Amniotic stem cell (primary cell): ENCODE data around the gene FAM240A.
"Not testable (repeated sequence)": the region's sequence is repeated elsewhere in the genome, so short reads cannot be mapped to it uniquely, and the experiment has no call there.

Experiments used
- DNase-seq: peaks from one replicate; lab custom pipeline; 2025; lab: John Stamatoyannopoulos, UW

Gene FAM240A

DNA sequence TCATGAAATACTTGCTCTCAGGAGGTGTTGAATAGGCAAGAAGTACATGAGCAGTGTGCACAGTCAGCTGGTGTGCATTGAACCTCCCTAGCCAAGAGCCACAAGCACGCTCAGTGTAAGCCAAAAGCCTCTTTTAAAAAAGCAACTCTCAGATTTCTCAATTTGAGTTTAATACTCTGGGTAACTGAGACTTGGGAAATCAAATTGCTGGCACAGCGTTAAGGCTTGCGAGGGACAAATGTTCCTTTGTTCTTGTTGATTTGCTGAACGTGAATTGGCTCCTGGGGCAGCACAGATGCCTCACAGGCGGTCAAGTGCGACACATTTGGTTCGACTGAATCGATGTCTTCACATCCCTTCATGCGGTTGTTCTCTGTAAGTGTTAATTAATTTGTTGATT, at the start of gene FAM240A:
Gene FAM240A, plus strand, starts transcription at position 202 of the 400 bp plus-strand sequence. Its CDS starts 159 bp downstream, at position 361.
- DNase-seq: no peak

DNA sequence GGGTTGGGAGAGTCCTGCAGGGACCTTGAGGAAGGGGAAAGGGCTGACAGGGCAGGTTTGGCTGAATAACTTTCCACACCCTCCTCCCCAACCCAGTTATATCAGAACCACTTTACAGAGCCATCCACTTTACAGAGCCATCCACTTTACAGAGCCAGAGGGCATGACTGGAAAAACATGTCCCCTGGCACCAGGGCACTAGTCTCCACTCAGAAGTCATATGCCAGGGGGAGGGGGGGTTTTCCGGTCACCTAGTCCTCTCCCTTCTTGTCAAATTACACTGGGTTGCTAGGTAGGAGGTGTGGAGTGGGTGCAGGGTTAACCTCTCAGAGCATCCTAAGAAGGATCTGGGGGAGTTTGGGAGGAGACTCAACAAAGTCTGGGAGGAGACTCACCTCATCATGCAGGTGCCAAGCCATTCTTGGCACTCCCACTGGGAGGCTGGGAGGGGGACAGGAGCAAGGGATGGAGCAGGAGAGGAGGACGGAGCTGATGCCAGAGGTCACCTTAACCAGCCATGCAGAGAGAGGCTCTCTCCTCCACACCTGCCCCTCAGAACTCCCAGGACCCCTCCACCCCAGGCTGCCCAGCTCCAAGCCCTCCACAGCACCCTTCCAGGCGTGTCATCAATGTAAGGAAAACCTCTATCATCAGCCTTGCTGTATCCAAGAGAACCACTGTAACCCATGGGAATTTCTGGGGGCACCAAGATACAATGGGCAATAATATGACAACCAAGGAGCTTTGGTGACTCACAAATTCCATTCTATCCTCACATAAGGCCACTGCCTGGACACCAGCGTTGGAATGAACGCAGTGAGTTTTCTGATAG, 47.9 kb upstream of the FAM240A start:
- DNase-seq: no peak

DNA sequence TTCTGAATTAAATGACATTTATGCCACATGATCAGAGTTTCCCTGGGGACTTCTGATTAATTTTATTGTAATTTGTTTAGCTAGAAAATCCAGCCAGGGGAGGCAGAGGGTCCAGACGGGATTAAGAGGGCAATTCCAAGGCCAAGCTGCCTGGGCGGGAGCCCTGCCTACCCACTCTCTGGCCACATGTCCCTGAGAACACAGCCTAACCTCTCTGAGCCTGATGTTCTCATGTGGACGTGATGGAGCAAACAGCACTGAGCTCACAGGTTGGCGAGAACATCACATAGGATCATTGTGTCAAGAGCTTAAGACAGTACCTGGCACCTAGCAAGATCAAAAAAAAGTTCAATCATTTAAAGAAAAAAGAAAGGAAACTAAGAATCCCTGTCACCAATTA, 47.2 kb upstream of the FAM240A start:
- DNase-seq: no peak

DNA sequence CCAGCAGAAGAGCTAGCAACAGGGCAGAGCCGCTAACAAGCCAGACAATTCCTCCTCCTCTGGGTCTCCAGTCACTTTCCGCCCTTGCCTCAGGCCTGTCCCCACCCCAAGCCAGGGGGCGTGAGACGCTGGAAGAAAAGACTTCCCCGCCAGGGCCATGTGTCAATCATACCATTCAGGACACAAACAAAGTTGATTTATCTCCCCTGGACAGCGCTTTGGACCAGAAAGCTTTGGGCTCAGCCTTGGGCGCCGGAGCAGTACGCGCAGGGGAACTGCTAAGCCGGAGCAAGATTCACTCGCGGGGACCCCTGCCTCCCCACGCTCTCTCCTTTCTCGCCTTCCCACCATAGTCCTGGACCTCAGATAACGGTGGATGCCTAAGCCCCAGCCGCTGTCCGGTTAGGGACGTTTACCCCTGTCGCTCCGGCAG, 46.7 kb upstream of the FAM240A start:
- no peak for DNase-seq

DNA sequence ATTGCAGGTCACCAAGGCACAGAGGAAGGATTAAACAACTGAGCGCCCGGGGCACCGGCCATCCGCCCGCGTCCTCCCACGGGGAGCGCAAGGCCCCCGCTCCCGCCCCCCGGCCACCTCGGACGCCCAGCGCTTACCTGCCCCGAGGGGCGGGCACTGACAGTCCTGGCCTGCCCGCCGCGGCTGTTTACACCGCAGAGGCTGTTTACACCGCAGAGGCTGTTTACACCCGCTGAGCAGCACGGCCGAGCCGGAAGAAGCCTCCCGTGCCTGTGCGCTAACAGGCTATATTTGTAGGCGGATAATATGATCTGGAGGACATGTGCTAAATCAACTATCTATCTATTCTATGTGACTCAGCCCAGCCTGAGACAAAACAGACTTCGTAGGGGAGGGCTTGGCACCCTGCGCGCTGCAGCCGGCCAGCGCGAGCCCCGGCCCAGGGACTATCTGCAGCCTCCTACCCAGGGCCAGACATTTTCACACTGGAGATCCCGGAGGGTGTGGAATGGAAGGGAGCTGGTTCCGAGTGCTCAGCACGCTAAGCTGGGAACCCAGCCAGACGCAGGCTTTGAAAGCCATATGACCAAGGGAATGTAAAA, 46.2 kb upstream of the FAM240A start, which contains the start of gene LRRC2:
Gene LRRC2, minus strand, starts transcription at position 263 of the 602 bp plus-strand sequence. CDS start 14,711 bp downstream, outside the sequence.
- no peak for DNase-seq

DNA sequence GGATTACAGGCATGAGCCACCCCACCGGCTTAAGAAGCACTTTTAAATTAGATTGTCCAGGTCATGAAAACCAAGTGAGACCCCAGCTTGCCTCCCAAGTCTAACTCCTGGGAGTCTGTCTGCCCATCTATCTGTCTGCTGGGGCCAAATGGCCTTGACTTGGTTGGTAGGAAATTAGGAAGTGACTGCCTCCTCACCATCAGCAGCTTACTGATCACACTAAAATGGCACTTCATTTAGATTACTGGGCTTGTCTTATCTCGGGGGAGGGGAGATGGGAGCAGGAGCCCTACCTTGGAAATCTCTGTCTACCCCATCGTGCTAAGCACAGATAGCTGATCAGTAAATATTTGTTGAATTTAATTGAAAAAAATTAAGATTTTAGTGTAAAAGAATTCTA, 40.6 kb upstream of the FAM240A start:
- no peak for DNase-seq

DNA sequence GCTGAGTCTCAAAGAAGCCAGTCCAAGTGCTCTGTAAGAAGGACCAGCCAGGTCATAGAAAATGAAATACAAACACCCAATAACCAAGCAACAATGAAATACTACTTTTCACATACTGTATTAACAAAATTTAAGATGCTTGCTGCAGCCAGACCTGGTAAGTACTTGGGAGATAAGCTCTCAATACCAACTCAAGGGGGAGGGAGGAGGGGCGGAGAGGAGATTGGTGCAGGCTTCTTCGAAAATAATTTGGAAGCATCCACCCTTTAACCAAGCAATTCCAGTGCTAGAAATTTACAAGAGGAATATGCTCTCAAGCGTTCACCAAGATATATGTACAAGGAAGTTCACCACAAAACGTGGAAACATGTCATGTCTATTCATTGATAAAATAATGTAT, 38.6 kb upstream of the FAM240A start:
- DNase-seq: no peak

DNA sequence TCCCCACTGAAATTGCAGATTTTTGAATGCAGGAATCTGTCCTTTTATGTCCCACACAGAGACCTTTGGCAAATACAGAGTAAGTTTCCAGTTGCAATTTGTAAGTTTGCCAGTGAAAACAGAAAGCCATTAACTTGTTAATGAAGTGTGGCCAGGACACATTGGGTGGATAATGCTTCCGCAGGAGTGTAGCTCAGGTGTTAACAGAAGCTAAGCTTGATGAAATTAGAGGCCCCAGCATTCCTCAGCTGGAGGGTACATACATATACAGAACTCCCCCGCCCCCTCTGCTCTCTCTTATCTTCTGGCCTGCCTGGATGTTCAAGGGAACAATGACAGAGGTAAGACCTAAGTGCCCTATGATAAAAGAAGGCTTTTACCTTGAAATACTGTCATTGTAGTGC, 38.1 kb upstream of the FAM240A start:
- DNase-seq: no peak

DNA sequence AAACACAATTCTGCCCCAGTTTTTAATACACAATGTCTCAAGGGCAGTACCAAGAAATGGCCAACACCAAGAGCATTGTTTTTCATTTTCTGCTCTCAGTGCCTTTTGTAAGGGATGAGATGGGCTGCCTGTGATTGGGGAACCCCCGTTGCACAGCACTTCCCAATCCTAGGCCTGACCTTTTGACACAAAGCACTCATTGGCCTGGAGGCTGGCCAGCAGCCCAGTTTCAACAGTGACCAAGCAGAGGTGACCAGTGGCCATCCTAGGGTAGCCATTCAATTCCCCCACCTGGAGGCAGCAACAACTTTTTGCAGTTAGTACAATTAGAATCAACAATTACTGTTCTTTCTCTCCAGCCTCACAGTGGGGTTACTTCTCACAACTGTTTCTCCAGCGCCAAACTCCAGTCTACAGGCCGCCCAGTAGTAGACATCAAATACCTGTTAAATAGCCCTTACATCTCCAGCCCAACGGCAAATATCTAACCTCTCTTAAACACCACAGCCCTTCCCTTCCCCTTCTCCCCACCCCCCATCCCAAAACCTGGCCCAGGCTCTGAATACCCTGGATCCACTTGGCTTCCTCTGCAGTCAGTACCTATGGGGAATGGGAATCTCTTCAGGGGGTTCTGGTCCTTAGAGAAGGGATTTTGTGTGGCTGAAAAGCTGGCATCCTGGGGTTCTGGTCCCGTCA, 37.3 kb upstream of the FAM240A start:
- DNase-seq: no peak

DNA sequence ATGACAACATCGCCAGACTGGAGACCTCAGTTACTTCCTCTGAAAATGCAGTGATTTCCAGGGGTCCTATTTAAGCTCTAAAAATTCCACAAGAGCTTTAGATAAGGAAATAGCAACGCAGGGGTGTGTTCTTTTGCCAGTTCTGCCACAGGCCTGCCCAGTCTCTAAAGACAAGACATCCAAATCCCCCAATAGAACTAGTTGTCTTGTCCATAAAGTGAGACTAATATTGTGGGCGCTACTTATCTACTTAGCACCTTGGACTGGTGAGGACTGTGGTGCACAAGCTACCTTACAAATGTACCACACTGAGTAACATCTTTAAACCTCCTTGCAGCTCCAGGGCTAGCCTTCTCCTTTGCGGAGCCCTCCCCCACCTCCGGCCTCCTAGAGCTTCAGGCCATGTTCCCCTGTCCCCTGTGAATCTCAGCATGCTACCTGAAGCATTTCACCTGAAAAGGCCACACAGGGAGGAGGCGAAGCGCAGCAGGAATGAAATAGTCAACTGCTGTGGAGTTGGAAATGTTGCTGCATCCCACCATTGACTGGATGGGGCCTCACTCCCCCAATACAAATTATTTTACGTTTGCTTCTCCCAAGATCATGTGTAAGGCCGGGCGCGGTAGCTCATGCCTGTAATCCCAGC, 36.6 kb upstream of the FAM240A start:
- DNase-seq: no peak

DNA sequence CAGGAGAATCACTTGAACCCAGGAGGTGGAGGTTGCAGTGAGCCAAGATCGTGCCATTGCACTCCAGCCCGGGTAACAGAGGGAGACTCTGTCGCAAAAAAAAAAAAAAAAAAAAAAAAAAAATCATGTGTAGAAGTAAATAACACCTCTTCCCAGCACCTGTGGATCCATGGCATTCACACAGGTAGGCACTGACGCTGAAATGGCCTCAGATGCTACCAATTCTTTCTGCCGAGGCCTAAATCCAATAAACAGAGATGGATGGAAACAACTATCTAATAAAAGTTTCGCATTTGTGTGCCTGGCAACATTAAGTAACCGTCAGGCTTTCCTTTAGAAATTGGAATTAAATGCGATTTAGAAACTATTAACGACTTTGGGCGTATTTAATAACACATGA, 35.9 kb upstream of the FAM240A start:
- no peak for DNase-seq

DNA sequence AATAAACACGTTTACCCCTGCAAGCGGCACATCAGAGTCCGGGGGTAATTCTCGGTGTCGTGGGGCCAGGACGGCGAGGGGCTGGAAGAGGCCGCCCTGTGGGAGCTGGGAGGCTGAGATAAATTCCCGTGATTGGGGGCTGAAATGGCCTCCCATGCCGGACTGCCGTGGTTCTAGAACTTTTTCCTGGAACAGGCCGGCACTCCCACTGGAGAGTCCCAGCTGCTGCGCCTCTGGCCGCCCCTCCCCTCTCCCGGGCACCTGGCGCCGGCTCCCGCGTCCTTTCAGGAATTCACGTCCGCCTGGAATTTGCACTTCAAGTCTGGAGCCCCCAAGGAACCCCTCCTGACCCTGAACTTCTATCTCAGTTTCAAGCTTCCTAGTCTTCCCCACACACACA, 35.4 kb upstream of the FAM240A start:
- no peak for DNase-seq

DNA sequence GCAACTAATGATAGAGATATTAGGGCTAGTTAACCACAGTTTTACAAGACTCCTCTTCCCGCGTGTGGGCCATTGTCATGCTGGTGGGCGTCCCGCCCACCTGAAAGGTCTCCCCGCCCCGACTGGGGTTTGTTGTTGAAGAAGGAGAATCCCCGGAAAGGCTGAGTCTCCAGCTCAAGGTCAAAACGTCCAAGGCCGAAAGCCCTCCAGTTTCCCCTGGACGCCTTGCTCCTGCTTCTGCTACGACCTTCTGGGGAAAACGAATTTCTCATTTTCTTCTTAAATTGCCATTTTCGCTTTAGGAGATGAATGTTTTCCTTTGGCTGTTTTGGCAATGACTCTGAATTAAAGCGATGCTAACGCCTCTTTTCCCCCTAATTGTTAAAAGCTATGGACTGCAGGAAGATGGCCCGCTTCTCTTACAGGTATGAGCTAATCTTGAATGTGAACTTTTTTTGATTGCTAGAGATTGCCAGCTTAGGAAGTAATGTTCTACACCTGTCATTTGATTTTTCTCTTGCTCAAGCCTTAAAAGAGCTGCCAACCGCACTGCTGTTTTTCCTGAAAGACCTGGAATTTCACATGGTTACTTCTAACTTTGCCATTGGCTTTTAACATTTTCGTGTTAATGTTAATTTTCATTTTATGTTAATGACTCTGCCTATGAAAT, 34.6 kb upstream of the FAM240A start:
- not testable (repeated sequence) for DNase-seq

DNA sequence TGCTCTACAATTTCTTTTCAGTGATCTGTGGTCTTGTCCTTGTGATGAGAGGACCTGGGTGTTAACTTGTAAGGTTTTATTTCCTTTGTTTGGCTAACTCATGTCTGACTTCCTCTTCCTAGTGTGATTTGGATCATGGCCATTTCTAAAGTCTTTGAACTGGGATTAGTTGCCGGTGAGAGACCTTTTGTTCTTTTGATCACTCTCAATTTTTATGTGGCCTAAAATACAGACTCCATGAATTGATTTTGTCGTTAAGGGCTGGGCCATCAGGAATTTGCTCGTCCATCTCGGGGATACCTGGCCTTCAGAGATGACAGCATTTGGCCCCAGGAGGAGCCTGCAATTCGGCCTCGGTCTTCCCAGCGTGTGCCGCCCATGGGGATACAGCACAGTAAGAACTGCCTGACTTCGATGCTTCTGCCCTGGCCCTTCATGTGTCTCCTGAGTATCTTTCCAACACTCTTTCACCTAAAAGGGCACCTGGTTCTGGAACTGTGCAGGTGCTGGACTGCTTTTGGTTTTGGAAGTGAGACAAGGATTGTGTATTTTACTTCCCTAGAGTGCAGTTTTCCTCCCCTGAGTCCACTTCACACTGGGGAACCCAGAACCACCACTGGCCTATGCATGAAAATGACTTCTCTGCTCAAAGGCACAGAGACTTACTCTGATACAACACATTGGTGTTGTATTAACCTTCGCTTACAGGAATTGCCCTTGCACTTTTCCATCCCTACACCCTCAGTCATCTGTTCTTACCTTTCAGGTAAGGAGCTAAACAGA, 33.2 kb upstream of the FAM240A start:
- no peak for DNase-seq

DNA sequence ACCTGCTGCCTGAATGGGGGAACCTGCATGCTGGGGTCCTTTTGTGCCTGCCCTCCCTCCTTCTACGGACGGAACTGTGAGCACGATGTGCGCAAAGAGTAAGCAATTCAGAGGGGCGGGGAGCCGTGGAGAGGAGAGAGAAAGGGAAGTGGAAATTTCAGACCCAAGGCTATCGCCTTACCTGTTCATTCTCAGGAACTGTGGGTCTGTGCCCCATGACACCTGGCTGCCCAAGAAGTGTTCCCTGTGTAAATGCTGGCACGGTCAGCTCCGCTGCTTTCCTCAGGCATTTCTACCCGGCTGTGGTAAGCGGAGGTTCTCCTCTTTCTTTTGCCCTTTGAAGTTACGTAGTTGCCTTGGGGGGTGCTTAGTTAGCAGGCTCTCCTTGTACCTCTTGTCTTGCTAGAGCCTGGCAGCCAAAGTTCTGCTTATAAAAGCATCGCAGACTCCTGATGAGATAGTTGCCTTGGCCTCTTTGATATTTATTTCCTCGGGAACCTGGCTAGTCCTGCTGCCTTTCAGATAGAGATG, 32.5 kb upstream of the FAM240A start:
- no peak for DNase-seq

DNA sequence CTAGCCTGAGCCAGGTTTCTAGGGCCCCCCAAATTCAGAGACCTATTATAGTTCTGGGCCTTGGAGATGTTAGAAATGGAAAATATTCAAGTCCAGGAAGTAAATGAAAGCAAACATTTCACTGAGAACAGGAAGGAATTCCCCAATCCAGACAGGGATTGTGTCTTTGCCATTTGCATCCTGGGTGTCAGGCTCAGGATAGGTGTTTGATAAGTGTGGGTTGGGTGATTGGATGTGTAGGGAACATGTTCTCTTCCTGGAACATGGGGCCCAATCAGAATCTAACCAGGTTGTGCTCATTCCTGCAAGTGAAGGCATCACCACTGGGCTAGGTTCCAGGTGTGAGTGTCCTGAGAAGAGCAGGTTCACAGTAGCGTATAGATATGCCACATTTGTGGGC, 31.6 kb upstream of the FAM240A start:
- no peak for DNase-seq

DNA sequence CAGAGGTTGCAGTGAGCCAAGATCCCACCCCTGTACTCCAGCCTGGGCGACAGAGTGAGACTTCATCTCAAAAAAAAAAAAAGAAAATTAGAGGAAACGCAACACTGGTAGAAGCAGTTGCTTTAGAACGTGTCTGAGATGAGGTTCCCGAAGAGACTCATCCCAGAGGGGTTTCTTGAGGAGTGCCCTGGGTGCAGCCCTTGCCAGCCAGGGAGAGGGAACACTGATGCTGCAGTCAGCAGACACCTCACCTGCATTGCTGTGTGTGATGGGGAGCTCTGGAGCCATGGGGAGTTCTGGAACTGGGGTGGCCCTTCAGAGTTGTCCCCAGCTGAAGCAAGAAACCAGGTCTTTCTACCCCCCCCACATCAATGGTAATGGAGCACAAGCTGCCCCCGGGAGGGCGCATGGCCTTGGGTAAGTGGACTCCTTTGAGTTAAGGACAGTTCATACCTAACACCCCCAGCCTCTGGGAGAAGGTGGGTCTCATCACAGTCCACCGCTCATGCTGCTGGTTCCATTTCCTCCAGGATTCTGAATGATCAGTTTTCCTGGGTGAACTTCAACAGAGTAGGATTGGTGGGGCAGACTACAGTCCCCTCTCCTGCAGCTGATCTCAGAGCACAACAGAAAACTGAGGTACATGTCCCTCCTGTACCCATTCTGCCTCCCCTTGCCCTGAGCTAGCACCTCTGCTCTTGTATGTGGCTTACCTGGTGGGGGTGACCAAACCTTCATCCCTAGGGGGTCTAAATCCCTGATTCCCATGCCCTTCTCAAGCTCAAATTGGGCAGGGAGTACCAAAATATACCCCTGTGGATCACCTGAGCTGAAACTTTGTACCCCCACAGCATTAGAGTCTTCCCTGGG, 27.5 kb upstream of the FAM240A start:
- no peak for DNase-seq

DNA sequence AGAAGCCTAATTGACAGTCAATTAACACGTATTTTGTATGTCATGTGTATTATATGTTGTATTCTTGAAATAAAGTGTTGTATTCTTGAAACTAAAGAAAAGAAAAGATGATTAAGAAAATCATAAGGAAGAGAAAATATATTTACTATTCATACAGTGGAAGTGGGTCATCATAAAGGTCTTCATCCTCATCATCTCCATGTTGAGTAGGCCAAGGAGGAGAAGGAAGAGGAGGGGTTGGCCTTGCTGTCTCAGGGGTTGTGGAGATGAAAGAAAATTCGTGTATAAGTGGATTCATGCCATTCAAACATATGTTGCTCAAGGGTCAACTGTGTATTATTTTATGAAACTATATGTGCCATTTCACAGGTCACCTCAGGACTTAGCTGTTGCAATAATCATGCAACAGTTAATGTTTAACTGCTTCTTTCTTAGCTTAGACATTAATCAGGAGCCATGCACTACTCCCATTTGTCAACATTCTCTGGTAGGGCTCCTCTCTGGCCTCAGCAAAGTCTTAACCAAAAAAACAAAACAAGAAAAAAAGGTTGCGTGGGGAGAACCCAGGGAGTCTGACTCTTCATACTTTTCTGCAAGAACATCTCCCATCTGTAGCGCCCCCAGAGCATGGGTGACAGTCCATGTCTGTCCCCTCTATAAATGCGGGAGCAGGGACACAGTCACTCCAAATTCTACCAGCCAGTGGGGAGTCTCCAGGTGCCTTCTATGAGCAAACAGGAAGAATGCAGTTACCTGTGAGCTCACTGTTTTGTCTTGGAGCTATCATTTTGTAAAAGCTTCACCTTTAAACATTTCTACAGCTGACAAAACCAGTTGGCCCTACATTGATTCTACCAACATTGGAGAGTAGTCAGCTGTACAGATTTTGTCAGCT, 26.3 kb upstream of the FAM240A start:
- DNase-seq: no peak
